Endothelial cell (in vitro differentiated cells): ENCODE data around the gene TAF4. TPM values are rescaled to one million over a fixed set of nuclear protein-coding genes. Genes with fewer than 3 reads are reported as not detected.
A peak's percentile ranks its signal among the peaks of the same experiment; 100 is the strongest.
"Not testable (repeated sequence)": the region's sequence is repeated elsewhere in the genome, so short reads cannot be mapped to it uniquely, and the experiment has no call there.

Experiments
- DNase-seq: peaks from one replicate; pipeline ENCODE4 v3.0.0; 2021; ENCODE audit warnings: low spot score
- H3K27ac Mint-ChIP-seq: one replicate; pipeline ENCODE4 v1.8.0; 2021; ENCODE audit warnings: mixed read lengths, inconsistent platforms; ENCODE audit not compliant: unreplicated experiment
- H3K27me3 Mint-ChIP-seq: one replicate; pipeline ENCODE4 v1.8.0; 2021; ENCODE audit warnings: mild to moderate bottlenecking, moderate library complexity, mixed read lengths, inconsistent platforms; ENCODE audit not compliant: unreplicated experiment
- H3K36me3 Mint-ChIP-seq: one replicate; pipeline ENCODE4 v1.8.0; 2021; ENCODE audit warnings: mild to moderate bottlenecking, low read depth, mixed read lengths, inconsistent platforms; ENCODE audit not compliant: unreplicated experiment
- H3K4me1 Mint-ChIP-seq: one replicate; pipeline ENCODE4 v1.8.0; 2021; ENCODE audit warnings: mild to moderate bottlenecking, mixed read lengths, inconsistent platforms; ENCODE audit not compliant: unreplicated experiment
- H3K4me3 Mint-ChIP-seq: one replicate; pipeline ENCODE4 v1.8.0; 2021; ENCODE audit warnings: mild to moderate bottlenecking, mixed read lengths, inconsistent platforms; ENCODE audit not compliant: unreplicated experiment
- H3K9me3 Mint-ChIP-seq: one replicate; pipeline ENCODE4 v1.8.0; 2021; ENCODE audit warnings: mixed read lengths, inconsistent platforms; ENCODE audit not compliant: unreplicated experiment
- CTCF ChIP-seq: fragments of 200-600 bp; sonication (generic); IDR thresholded peaks from one replicate; pipeline ENCODE4 v1.5.0; 2021; ENCODE audit warnings: antibody characterized with exemption; ENCODE audit not compliant: unreplicated experiment
- total RNA-seq: library from RNA; stranded (reverse); fragmentation: NEBNext Ultra II Directional; extraction: Animal tissue kit (Norgen Biotek cat#: 25700); gene quantifications from one replicate; pipeline ENCODE4 v1.2.1, GENCODE V29; 2021; ENCODE audit not compliant: unreplicated experiment

TAF4 gene
- total RNA-seq, 1 donor from 2014 or later = 14.2 TPM

GRCh38 chr20:61950641-61951071 is 115.0 kb downstream of the TAF4 start:
- peaks cover 9% of the 10 kb centered on the region for H3K36me3 Mint-ChIP-seq
- H3K4me3 Mint-ChIP-seq = no peak overlapping the region
- H3K27me3 Mint-ChIP-seq = no peaks in the 10 kb centered on the region
- no peak for TF ChIP-seq CTCF
- no peaks in the 10 kb centered on the region for H3K9me3 Mint-ChIP-seq
- no peaks in the 10 kb centered on the region for H3K4me1 Mint-ChIP-seq
- no peak overlapping the region for H3K27ac Mint-ChIP-seq
- DNase-seq = no peak

- no peak for DNase-seq
- Mint-ChIP-seq H3K36me3 (peaks cover 9% of the 10 kb centered on the region), H3K4me3 (no peak overlapping the region), H3K27ac (no peak overlapping the region), H3K9me3 (no peaks in the 10 kb centered on the region), H3K4me1 (no peaks in the 10 kb centered on the region), H3K27me3 (no peaks in the 10 kb centered on the region)
- TF ChIP-seq CTCF = no peak
Observed at GRCh38 chr20:61949714-61950640, 115.7 kb downstream of the TAF4 start.

- Mint-ChIP-seq H3K9me3 (no peaks in the 10 kb centered on the region), H3K36me3 (peaks cover 9% of the 10 kb centered on the region), H3K4me1 (no peaks in the 10 kb centered on the region), H3K4me3 (no peak overlapping the region), H3K27me3 (no peaks in the 10 kb centered on the region), H3K27ac (no peak overlapping the region)
- DNase-seq = no peak
- no peak for TF ChIP-seq CTCF
Observed at GRCh38 chr20:61949363-61949713, 116.3 kb downstream of the TAF4 start.

- Mint-ChIP-seq H3K27ac (peak overlapping the region; percentile 4), H3K36me3 (peaks cover 9% of the 10 kb centered on the region), H3K4me3 (no peak overlapping the region), H3K4me1 (no peaks in the 10 kb centered on the region), H3K27me3 (no peaks in the 10 kb centered on the region), H3K9me3 (no peaks in the 10 kb centered on the region)
- DNase-seq = no peak
- no peak for TF ChIP-seq CTCF
Observed at GRCh38 chr20:61948586-61949362, 116.9 kb downstream of the TAF4 start.

- H3K27me3 Mint-ChIP-seq, H3K36me3 Mint-ChIP-seq, H3K9me3 Mint-ChIP-seq, H3K4me1 Mint-ChIP-seq, H3K27ac Mint-ChIP-seq, DNase-seq, H3K4me3 Mint-ChIP-seq: not testable (repeated sequence)
Observed at GRCh38 chr20:61948056-61948455, 117.6 kb downstream of the TAF4 start.

- H3K27ac Mint-ChIP-seq, H3K4me3 Mint-ChIP-seq, H3K27me3 Mint-ChIP-seq, H3K36me3 Mint-ChIP-seq, H3K9me3 Mint-ChIP-seq, H3K4me1 Mint-ChIP-seq, DNase-seq: not testable (repeated sequence)
Observed at GRCh38 chr20:61945495-61945894, 120.2 kb downstream of the TAF4 start.

GRCh38 chr20:61944967-61945366 is 120.7 kb downstream of the TAF4 start:
- H3K36me3 Mint-ChIP-seq, H3K27me3 Mint-ChIP-seq, H3K9me3 Mint-ChIP-seq, H3K4me1 Mint-ChIP-seq, H3K4me3 Mint-ChIP-seq, DNase-seq, H3K27ac Mint-ChIP-seq: not testable (repeated sequence)
